Lung (tissue), 12 donors: ENCODE measurements around the gene TTC34. TPM values are rescaled to one million over a fixed set of nuclear protein-coding genes. Genes with fewer than 3 reads are reported as not detected.

ENCODE experiments used
- ATAC-seq: fragments of 200-7000 bp; cut with Tn5 transposase; one replicate; pipeline ENCODE4 v1.9.1; 2020; ENCODE audit warnings: moderate number of reproducible peaks; ENCODE audit not compliant: insufficient read depth, low FRiP score
- DNase-seq, 3 donors: peaks; one replicate each; pipeline ENCODE4 v3.0.0-alpha.2; 2013 to 2017
- H3K27ac ChIP-seq, 2 donors: one replicate each; pipeline ENCODE4 v1.5.1; 2013; ENCODE audit warnings: mild to moderate bottlenecking in 2 of 2, moderate library complexity in 2 of 2, control low read depth in 1 of 2, inconsistent platforms in 1 of 2, low read depth in 1 of 2, low read length in 1 of 2
- H3K27me3 ChIP-seq, 3 donors: one replicate each; pipeline ENCODE4 v1.5.1; 2013; ENCODE audit warnings: low read length in 2 of 3; ENCODE audit not compliant: control insufficient read depth in 3 of 3, insufficient read depth in 3 of 3
- H3K36me3 ChIP-seq, 4 donors: one replicate each; pipeline ENCODE4 v1.5.1; 2013; ENCODE audit warnings: low read length in 4 of 4, mild to moderate bottlenecking in 1 of 4, moderate library complexity in 1 of 4; ENCODE audit not compliant: control insufficient read depth in 4 of 4, insufficient read depth in 4 of 4
- H3K4me1 ChIP-seq, 5 donors: one replicate each; pipeline ENCODE4 v1.5.1; 2013; ENCODE audit warnings: low read length in 5 of 5, mild to moderate bottlenecking in 2 of 5, moderate library complexity in 1 of 5; ENCODE audit not compliant: control insufficient read depth in 5 of 5, insufficient read depth in 5 of 5
- H3K4me3 ChIP-seq: one replicate; pipeline ENCODE4 v1.5.1; 2013; ENCODE audit warnings: mild to moderate bottlenecking, control low read depth, moderate library complexity
- H3K9ac ChIP-seq, 2 donors: one replicate each; pipeline ENCODE4 v1.5.1; 2013; ENCODE audit warnings: low read length in 2 of 2, control low read depth in 1 of 2; ENCODE audit not compliant: insufficient read depth in 1 of 2
- H3K9me3 ChIP-seq, 4 donors: one replicate each; pipeline ENCODE4 v1.5.1; 2013; ENCODE audit warnings: low read length in 3 of 4, mild to moderate bottlenecking in 1 of 4, moderate library complexity in 1 of 4; ENCODE audit not compliant: control insufficient read depth in 4 of 4, insufficient read depth in 3 of 4
- CTCF ChIP-seq: IDR thresholded peaks from 2 replicates; pipeline ENCODE4 v1.5.1; 2012; ENCODE audit warnings: mild to moderate bottlenecking; ENCODE audit errors: control extremely low read depth, extremely low read depth
- WGBS, 2 donors: extraction: QIAGEN DNeasy Blood & Tissue Kit; methylation state at CpG; one replicate each; pipeline ENCODE4 v1.1.7; 2013; 5-methylcytosine and 5-hydroxymethylcytosine counted together
- polyA plus RNA-seq, 2 donors: library from polyadenylated mRNA; stranded (reverse); fragments of 200-250 nt; gene quantifications; one replicate each; pipeline ENCODE4 v1.2.1, GENCODE V29; 2013
- total RNA-seq, 2 donors: library from RNA; depleted of rRNA in 1 of 2; stranded (reverse); fragments of >200 nt in 1 of 2; gene quantifications; one replicate each; pipeline ENCODE4 v1.2.1, GENCODE V29; 2014 to 2021
- donor health status: control.
- donor health status: control.
- donor health status: Bipolar disorder and iron deficiency.
- donor health status: healthy.
- donor health status: DM: yes; HTN: yes; CAD: no.

TTC34 gene
- total and polyA plus RNA-seq, 4 donors: 0.30 to 3.3 (median 0.75) TPM

DNA sequence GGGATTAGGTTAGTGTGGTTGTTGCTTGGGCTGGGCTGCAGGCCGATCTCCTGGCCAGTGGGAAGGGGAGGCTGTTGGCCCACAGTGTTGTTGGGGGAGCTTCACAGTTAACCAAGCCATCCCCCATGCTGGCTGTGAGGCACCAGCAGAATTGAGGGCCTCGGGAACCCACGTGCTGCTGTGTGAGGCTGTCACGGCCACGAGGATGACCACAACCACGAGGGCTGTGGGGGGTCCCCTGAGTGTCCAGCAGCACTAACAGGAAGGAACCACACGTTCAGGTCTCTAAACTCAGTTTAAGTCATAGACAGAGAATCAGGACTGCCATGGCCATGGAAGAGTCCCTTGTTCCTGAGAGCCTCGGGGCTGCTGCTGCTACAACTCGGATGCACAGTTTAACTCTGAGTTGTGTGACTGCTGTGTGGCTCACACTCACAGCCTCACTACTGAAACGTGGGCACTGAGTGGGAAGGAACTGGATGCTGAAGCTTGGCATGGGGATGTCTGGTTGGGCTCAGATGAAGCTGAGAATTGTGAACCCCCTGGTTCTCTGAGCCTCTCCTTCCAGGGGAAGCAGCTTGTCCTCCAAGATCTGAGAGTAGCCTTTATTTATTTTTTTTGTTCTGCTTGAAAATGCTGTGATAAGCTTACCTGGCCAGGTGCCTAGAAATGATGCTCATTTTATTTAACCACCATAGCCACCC lies 163.9 kb downstream of the TTC34 start:
- Histone ChIP-seq H3K27me3 (no peaks in the 10 kb centered on the region), H3K36me3 (no peaks in the 10 kb centered on the region), H3K4me1 (peaks cover 0 to 24% (median 9%) of the 10 kb centered on the region in 5 donors), H3K4me3 (no peak overlapping the region), H3K9ac (no peak overlapping the region), H3K27ac (no peak overlapping the region), H3K9me3 (peaks cover 0 to 10% (median 1%) of the 10 kb centered on the region in 4 donors)
- ATAC-seq (no peak), DNase-seq (no peak)
- WGBS, 2 donors: 73 to 75% methylated on average over 10 of the region's 10 CpGs
- TF ChIP-seq CTCF: no peak

GRCh38 chr1:2636733-2637132 lies 164.8 kb downstream of the TTC34 start:
- 88 to 93% methylated on average over 7 of the region's 7 CpGs for WGBS, 2 donors
- no peak overlapping the region for H3K4me3 ChIP-seq
- no peak overlapping the region for H3K27ac ChIP-seq
- no peak for DNase-seq
- peaks cover 0 to 10% (median 1%) of the 10 kb centered on the region in 4 donors for H3K9me3 ChIP-seq
- no peak for TF ChIP-seq CTCF
- no peaks in the 10 kb centered on the region for H3K27me3 ChIP-seq
- ATAC-seq: no peak
- peaks cover 0 to 17% (median 3%) of the 10 kb centered on the region in 5 donors for H3K4me1 ChIP-seq
- no peaks in the 10 kb centered on the region for H3K36me3 ChIP-seq
- no peak overlapping the region for H3K9ac ChIP-seq

DNA sequence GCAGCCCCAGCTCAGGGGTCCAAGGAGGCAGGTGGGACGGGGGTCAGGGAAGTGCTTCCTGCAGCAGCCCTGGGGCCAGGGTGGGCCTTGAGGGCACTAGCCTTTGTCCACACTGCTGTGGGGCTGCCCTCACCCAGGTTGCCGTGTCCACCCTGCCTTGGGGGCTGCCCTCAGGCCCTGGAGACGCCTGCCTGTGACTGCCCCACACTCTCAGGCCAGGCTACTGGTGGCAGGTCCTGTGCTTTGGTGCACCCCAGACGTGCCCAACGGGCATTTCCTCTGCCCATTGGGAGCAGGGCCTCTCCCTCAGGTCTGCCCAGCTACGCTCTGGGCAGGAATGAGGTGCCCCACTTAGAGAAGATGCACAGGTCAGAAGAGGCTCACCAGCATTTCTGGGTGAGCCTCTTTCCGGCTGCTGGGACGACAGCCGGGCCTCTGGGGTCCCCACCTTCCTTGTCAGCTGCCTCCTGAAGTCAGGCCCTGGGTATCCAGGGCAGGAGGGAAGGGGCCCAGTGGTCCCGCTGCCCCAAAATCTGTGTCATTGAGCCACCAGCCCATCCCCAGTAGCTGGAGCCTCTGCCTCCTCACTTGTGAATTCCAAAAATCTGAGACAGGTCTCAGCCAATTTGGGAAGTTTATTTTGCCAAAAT lies 166.0 kb downstream of the TTC34 start:
- peaks cover 0 to 15% (median 1%) of the 10 kb centered on the region in 4 donors for H3K9me3 ChIP-seq
- TF ChIP-seq CTCF: no peak
- H3K27me3 ChIP-seq: peaks cover 0 to 11% (median 5%) of the 10 kb centered on the region in 3 donors
- no peak overlapping the region for H3K4me3 ChIP-seq
- H3K9ac ChIP-seq: no peak overlapping the region
- peaks cover 0 to 13% (median 3%) of the 10 kb centered on the region in 5 donors for H3K4me1 ChIP-seq
- DNase-seq (no peak), ATAC-seq (no peak)
- WGBS, 2 donors: 80 to 83% methylated on average over 10 of the region's 10 CpGs
- H3K36me3 ChIP-seq: no peaks in the 10 kb centered on the region
- no peak overlapping the region for H3K27ac ChIP-seq
